Uterus (tissue), 4 donors: ENCODE measurements around the gene EEFSEC. TPM values are rescaled to one million over a fixed set of nuclear protein-coding genes. Genes with fewer than 3 reads are reported as not detected.
A peak's percentile ranks its signal among the peaks of the same experiment; 100 is the strongest.

ENCODE experiments used
- DNase-seq, 2 donors: peaks; one replicate each; pipeline ENCODE4 v3.0.0-alpha.2; 2019 to 2020
- H3K27ac ChIP-seq, 2 donors: fragments of 200-600 bp; sonication (generic); 1 replicate in 1 of 2; 2 replicates in 1 of 2; pipeline ENCODE4 v1.5.1; 2016 to 2018
- H3K27me3 ChIP-seq, 2 donors: fragments of 200-600 bp; sonication (generic); one replicate each; pipeline ENCODE4 v1.5.1; 2018 to 2019; ENCODE audit warnings: control low read depth in 1 of 2
- H3K36me3 ChIP-seq, 2 donors: fragments of 200-600 bp; sonication (generic); one replicate each; pipeline ENCODE4 v1.5.1; 2019; ENCODE audit warnings: control low read depth in 1 of 2
- H3K4me1 ChIP-seq, 2 donors: fragments of 200-600 bp; sonication (generic); one replicate each; pipeline ENCODE4 v1.5.1; 2018 to 2019; ENCODE audit warnings: control low read depth in 1 of 2
- H3K4me3 ChIP-seq, 2 donors: fragments of 200-600 bp; sonication (generic); 1 replicate in 1 of 2; 2 replicates in 1 of 2; pipeline ENCODE4 v1.5.1; 2018 to 2019; ENCODE audit warnings: mild to moderate bottlenecking in 1 of 2
- H3K9me3 ChIP-seq, 2 donors: fragments of 200-600 bp; sonication (generic); one replicate each; pipeline ENCODE4 v1.5.1; 2019; ENCODE audit warnings: control low read depth in 1 of 2
- POLR2A ChIP-seq, 2 donors: fragments of 450-650 bp; IDR thresholded peaks; one replicate each; pipeline ENCODE4 v1.6.1; 2016; ENCODE audit warnings: antibody characterized with exemption in 2 of 2, mild to moderate bottlenecking in 1 of 2, moderate library complexity in 1 of 2
- intact Hi-C: fragments of 100-400 bp; cut with DNase I; formaldehyde crosslinking; loops from one replicate; pipeline ENCODE4 v1.15.1; 2023; ENCODE audit warnings: low total_unique reads
- total RNA-seq, 4 donors: library from RNA; depleted of rRNA in 3 of 4; stranded (reverse); fragments of >200 nt in 3 of 4; gene quantifications; one replicate each; pipeline versions ENCODE4 v1.1.0 to v1.2.4, GENCODE V29; 2014 to 2023
- TF ChIP-seq, protein P1 (sequence below), 4 experiments: fragments of 200-600 bp in 2 of 4; fragments of 450-650 bp in 2 of 4; sonication (generic) in 2 of 4; IDR thresholded peaks; one replicate each; pipeline ENCODE4 v1.5.1; 2016 to 2019; ENCODE audit warnings: antibody characterized with exemption in 4 of 4, mild to moderate bottlenecking in 2 of 4, moderate library complexity in 1 of 4
- donor health status: DM: yes; HTN: yes; CAD: no.

EEFSEC gene
- total RNA-seq, 4 donors from 2014 or later = 2.9 to 20.0 (median 12.5) TPM

DNA sequence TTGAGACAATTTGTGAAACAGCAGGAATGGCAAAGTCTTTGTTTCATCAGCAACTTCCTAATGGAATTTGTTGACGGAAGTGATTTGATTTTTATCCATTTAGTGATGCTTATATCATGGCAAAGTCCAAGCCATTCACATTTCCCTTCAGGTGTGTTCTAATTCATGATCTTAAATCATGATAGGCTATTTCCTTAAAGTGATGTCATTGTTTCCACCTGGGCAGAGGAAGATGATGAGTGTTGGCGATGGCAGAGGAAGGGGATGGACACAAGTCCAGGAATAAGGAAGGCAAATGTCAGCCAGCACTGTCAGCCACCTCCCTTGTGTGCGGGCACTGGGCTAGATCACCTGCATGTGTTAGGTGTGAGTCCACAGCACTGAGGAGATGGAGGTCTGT lies 49.9 kb downstream of the EEFSEC start:
- H3K27ac ChIP-seq = no peak overlapping the region
- TF ChIP-seq, protein P1, sequence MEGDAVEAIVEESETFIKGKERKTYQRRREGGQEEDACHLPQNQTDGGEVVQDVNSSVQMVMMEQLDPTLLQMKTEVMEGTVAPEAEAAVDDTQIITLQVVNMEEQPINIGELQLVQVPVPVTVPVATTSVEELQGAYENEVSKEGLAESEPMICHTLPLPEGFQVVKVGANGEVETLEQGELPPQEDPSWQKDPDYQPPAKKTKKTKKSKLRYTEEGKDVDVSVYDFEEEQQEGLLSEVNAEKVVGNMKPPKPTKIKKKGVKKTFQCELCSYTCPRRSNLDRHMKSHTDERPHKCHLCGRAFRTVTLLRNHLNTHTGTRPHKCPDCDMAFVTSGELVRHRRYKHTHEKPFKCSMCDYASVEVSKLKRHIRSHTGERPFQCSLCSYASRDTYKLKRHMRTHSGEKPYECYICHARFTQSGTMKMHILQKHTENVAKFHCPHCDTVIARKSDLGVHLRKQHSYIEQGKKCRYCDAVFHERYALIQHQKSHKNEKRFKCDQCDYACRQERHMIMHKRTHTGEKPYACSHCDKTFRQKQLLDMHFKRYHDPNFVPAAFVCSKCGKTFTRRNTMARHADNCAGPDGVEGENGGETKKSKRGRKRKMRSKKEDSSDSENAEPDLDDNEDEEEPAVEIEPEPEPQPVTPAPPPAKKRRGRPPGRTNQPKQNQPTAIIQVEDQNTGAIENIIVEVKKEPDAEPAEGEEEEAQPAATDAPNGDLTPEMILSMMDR (IDR thresholded peaks at IDR 0.05) = no peak
- TF ChIP-seq POLR2A (IDR thresholded peaks at IDR 0.05) = no peak
- no peaks in the 10 kb centered on the region for H3K36me3 ChIP-seq
- no peak overlapping the region for H3K4me3 ChIP-seq
- H3K9me3 ChIP-seq = no peaks in the 10 kb centered on the region
- no peak for DNase-seq
- intact Hi-C loops = no loop called here
- no peaks in the 10 kb centered on the region for H3K27me3 ChIP-seq
- H3K4me1 ChIP-seq = peaks cover 0 to 8% of the 10 kb centered on the region in 2 donors

DNA sequence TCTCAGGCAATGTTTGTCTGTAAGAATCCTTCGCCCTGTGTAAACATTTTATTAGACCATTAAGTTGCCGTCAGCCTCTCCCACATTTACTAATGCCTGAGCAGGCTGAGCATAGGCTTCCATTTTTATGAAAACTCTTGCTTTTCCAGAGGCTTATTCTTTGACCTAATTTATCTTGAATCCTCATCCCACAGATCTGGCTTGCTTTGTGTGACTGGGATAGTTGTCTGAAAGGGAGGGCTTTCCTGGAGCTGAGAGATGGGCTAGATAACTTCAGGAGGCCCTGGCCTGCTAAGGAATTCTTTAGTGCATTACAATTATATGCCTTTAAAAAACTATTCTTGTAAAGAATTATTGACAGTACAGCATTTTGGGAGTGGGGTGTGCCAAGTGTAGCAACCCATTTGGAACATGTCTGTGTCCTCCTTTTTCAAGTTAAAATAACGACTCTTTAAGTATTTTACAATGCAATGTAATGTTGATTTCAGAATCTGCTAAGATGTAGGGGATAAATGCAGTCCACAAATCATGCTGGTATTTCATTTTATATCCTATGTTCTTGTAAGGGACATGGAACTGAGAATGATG lies 52.4 kb downstream of the EEFSEC start:
- Histone ChIP-seq H3K27me3 (no peaks in the 10 kb centered on the region), H3K9me3 (no peaks in the 10 kb centered on the region), H3K36me3 (no peaks in the 10 kb centered on the region), H3K4me1 (peaks cover 0 to 8% of the 10 kb centered on the region in 2 donors), H3K4me3 (no peak overlapping the region), H3K27ac (peak overlapping the region; percentile 53 to 60)
- DNase-seq = no peak
- TF ChIP-seq, protein P1 (IDR thresholded peaks at IDR 0.05) = no peak
- TF ChIP-seq POLR2A (IDR thresholded peaks at IDR 0.05) = no peak
- intact Hi-C loops = no loop called here

DNA sequence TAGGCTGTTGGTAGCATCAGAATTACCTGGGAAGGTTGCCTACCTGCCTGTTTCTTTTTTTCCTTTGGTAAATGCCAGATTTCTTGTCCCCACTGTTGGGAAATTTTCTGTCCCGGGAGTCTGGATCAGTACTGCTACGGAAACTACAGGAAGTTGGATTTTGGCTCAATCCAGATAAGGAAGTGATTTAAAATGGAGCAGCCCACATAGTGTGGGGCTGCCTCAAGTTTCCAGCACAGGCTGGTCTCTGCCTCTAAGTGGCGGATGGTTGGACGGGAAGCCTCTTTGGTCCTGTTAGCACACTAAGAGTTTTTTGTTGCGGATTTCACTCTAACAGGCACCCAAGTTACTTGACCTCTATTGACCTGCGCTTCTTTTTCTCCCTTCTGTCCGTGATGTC lies 54.7 kb downstream of the EEFSEC start:
- H3K4me1 ChIP-seq = peaks cover 0 to 8% of the 10 kb centered on the region in 2 donors
- no peaks in the 10 kb centered on the region for H3K27me3 ChIP-seq
- H3K36me3 ChIP-seq = no peaks in the 10 kb centered on the region
- no peak overlapping the region for H3K4me3 ChIP-seq
- H3K9me3 ChIP-seq = no peaks in the 10 kb centered on the region
- no peak for DNase-seq
- TF ChIP-seq, protein P1 (IDR thresholded peaks at IDR 0.05) = no peak
- TF ChIP-seq POLR2A (IDR thresholded peaks at IDR 0.05) = no peak
- H3K27ac ChIP-seq = peak overlapping the region; percentile 49
- intact Hi-C loops = no loop called here

DNA sequence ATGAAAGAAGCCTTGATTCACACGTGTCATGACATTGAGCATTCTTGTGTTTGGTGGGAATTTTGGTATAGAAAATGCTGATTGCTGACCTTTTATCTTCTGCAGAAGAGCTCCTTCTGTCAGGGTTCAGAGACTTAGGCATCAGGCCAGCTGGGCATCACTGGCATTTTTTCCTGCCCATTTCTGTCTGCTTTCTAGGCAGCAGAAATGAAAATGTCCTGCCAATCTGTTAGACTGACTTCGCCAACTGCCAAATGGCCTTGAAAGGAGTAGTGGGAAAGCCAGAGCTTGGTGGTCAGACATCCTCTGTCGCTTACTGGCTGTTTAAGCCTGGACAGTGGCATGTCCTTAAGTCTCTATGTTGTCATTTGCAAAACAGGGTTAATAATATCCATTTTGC lies 57.4 kb downstream of the EEFSEC start:
- H3K27me3 ChIP-seq = no peaks in the 10 kb centered on the region
- H3K27ac ChIP-seq = no peak overlapping the region
- H3K36me3 ChIP-seq = no peaks in the 10 kb centered on the region
- H3K9me3 ChIP-seq = no peaks in the 10 kb centered on the region
- no peak for DNase-seq
- intact Hi-C loops = no loop called here
- H3K4me1 ChIP-seq = peaks cover 0 to 4% of the 10 kb centered on the region in 2 donors
- H3K4me3 ChIP-seq = no peak overlapping the region
- TF ChIP-seq, protein P1 (IDR thresholded peaks at IDR 0.05) = no peak
- TF ChIP-seq POLR2A (IDR thresholded peaks at IDR 0.05) = no peak

DNA sequence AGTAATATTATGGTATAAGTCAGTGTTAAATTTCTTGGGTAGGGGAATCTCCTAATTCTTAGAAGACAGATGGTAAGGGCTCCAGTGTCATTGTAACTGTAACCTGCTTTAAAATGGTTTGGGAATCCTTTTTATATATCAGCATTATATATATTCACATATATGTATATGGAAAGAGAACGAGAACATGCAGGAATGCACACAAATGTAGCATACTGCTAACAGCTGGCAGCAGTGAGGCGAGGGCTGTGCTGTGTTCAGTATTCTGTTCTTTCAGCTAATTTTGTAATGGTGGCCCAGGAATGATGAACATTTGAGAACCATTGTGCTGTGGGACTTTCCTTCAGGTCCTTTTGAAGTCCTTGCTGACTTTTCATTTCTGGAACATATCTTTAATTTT lies 60.8 kb downstream of the EEFSEC start:
- H3K4me3 ChIP-seq = no peak overlapping the region
- intact Hi-C loops = no loop called here
- no peaks in the 10 kb centered on the region for H3K9me3 ChIP-seq
- TF ChIP-seq POLR2A (IDR thresholded peaks at IDR 0.05) = no peak
- TF ChIP-seq, protein P1 (IDR thresholded peaks at IDR 0.05) = no peak
- H3K36me3 ChIP-seq = no peaks in the 10 kb centered on the region
- H3K27ac ChIP-seq = no peak overlapping the region
- no peaks in the 10 kb centered on the region for H3K4me1 ChIP-seq
- H3K27me3 ChIP-seq = no peaks in the 10 kb centered on the region
- DNase-seq = no peak
